Stimulated activated CD4-positive, alpha-beta T cell treated with anti-CD3 and anti-CD28 coated beads, Interleukin-12 subunit alpha, Interleukin-12 subunit beta, amount 100 ng/mL, for 4 hours (primary cell): ENCODE data around the gene UMOD.

ENCODE experiments used
- DNase-seq: peaks from one replicate; pipeline ENCODE4 v3.0.0-alpha.2; 2020

Gene UMOD

DNA sequence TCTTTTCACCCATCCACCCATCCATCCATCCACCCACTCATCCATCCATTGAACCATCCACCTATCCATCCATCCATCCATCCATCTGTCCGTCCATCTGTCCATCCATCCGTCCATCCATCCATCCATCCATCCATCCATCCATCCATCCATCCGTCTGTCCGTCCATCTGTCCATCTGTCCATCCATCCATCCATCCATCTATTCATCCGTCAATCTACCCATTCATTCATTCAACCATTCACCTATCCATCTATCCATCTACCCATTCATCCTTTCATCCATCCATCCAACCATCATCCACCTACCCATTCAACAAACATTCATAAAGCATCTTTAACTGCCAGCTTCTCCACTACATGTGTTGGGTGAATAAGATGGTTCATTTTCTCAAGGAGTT is 54.1 kb downstream of the UMOD start:
- DNase-seq: no peak

DNA sequence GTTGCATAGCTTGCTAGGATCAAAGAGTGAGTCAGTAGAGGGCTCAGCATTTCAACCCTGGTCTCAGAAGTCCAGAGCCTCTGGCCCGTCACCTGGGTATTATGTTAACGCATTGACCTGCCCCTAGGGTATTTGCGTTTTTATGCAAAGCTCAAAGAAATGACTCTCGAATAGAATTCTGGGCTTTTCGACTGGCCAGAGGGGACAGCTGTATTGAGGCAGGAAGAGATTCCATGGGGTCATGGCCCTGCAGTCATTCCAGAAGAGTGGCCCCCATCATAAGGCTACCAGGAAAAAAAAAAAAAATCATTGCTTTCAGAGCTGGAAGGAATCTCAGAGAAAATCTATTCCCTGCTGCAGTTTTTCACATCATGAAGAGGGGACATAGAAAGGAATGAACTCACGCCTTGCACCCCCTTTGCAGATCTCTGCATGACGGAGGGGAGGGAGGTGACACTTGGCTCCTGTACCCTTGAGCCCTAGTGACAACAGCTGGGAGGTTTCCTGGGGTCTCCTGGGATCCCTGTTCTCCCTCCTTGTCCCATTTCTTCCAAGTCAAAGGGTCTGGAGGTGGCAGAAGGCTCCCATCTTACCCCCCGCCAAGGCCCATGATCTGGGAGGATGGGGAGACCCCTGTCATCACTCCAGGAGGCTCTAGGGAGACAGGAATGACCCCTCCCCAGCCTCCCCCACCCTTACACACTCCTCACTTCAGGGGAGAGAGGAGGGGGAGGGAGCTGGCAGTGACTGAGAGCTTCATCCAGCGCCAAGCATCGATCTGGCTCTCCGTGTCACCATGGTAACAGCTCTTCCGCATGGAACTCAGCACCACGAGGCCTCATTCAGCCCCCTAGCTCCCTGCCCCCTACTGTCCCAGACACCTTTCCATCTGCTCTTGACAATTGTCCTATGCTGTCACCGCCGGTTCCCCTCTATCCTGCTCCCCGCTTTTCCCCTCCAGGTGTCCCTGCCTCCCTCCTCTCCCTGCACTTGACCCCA is 61.0 kb downstream of the UMOD start:
- DNase-seq: no peak

GRCh38 chr16:20289571-20289970 is 62.9 kb downstream of the UMOD start:
- no peak for DNase-seq

GRCh38 chr16:20285993-20286499 is 66.5 kb downstream of the UMOD start:
- no peak for DNase-seq
